DMS53 treated with DMSO at 0.1 percent for 48 hours (cell line): Measurements from ENCODE around the gene EIPR1.

ENCODE experiments used
- DNase-seq: peaks from one replicate; lab custom pipeline; 2025; ENCODE audit not compliant: unreplicated experiment; lab: John Stamatoyannopoulos, UW

EIPR1 gene

DNA sequence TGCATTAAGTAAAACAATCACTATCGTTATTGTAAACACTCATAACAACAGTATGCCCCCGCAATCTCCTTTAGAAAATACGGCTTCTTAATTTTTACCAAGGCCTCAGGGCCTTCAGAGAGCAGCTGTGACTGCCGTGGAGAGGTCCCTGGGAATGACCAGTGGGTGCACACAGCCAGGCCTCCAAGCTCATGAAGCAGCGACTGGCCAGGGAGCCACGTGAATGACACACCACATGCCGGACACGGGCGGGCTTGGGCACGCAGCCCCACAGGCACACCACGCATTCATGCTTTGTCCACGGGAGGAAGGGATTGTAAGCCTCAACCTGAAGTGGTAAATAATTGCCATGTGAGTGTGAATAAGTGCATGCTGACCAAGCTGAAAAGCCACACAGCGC, 121.0 kb downstream of the EIPR1 start:
- DNase-seq: no peak

DNA sequence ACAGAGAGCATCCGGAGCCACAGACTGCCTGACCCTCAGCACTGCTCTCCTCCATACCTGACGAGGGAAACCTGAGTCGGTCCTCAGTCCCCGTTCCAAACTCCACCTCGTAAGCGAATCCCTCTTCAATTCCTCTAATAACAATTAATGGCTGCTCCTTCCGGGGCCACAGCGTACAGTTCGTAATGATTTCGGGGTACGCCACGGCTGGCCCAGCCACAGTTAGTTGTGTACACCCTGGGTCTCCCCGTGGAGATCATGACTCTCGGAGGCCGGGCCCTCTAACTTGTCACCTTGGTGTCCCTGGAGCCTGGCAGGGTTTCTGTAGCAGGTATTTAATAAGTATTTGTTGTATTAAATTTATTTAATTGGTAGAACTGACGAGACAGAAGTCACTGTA, 121.5 kb downstream of the EIPR1 start:
- DNase-seq: no peak

DNA sequence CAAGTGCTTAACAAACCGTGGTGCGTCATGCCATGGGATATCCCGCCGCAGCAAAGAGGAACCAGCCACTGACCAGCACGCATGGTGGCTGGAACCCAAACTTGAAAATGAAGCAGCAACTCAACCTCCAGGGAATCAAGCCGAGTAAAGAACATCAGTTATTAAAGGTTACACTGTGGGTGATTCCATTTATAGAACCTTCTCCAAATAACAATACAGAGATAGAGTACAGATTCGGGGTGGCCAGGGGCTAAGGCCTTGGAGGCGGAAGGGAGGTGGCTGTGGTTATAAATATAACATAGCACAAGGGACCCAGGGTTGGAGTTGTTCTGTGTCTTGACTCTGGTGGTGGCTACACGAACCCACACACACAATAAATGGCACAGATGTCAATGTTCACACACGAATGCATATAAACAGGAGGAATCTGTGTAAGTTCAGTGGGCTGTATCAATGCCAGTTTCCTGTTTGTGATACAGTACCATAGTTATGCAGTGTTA, 123.1 kb downstream of the EIPR1 start:
- no peak for DNase-seq

- DNase-seq: no peak
Observed at GRCh38 chr2:3253913-3254441, 123.6 kb downstream of the EIPR1 start.

GRCh38 chr2:3251946-3252345, 125.7 kb downstream of the EIPR1 start:
- no peak for DNase-seq

GRCh38 chr2:3249476-3249962, 128.1 kb downstream of the EIPR1 start:
- DNase-seq: no peak

DNA sequence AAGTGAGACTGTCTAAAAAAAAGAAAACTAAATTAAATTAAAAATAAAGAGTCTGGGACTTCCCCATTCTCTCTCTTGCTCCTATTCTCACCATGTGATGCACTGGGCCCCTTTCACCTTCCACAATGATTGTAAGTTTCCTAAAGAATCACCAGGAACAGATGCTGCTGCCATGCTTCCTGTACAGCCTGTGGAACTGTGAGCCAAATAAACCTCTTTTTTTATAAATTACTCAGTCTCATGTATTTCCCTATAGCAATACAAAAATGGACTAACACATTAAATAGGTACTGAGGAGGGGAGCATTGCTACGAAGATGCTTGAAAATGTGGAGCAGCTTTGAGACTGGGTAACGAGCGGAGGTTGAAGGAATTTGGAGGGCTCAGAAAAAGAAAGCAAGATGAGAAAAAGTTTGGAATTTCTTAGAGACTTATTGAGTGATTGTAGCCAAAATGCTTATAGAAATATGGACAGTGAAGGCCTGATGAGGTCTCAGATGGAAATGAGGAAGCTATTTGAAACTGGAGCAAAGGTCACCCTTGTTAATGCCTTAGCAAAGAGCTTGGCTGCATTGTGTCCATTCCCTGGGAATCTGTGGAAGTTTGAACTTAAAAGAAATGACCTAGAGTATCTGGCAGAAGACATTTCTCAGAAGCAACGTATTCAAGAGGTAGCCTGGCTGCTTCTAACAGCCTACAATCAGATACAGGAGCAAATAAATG, 128.7 kb downstream of the EIPR1 start:
- DNase-seq: no peak

DNA sequence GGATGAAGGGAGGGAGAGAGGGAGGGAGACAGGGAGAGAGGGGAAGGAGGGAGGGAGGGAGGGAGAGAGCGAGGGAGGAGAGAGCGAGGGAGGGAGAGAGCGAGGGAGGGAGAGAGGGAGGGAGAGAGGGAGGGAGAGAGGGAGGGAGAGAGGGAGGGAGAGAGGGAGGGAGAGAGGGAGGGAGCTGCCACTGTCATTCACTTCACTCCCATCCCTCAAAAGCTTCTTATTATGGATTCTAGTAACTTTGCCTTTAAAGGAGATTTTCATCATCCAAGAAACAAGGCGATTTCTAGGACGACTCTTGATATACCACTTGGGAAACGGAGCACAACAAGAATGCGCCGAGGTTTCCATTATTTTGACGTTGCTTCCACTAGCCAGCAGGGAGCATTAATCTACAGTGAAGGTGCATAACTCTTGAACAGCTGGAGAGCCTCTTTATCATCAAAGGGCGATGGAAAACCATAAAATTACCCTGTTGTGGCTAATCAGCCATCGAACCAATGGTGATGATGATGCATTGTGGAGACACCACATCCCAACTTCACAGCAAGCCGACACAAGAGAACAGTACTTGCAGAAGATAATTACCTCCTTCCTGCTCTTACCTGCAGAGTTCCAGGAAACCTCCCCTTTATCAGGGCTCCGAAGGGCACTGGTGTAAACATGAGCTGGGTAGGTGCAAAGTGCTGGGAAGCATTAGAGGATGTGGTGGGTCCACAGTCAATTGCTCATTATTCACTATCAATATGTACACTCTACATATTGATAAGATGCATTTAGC, 130.5 kb downstream of the EIPR1 start:
- no peak for DNase-seq

GRCh38 chr2:3246406-3246805, 131.2 kb downstream of the EIPR1 start:
- no peak for DNase-seq

- no peak for DNase-seq
Observed at GRCh38 chr2:3244486-3244885, 133.1 kb downstream of the EIPR1 start.

GRCh38 chr2:3243804-3244203, 133.8 kb downstream of the EIPR1 start:
- DNase-seq: no peak

DNA sequence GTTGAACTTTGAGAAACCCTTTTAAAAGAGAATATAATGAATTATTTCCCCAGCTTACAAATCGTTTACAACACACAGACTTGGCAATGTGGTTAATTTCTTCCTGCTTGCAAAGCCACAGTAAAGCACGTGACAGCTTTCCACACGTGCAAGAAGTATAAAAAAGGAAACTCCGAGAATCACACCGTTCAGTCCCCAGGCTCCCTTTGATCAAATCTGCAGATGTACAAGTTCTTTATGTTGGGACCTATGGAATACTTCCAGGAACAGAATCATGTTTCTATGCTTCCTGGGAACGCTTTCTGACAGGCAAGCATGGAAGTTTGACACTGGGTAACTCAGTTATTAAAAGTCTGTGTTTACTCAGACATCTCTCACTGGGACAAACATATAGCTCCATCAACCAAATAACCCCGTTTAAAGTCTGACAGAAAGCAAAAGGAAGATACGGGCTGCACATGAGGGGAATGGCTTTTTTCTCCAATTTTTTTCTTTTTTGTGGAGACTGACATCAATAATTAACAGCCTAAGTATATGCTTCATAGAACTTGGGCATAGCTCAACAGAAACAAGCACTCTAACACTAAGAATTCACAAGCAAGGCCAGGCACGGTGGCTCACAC, 134.8 kb downstream of the EIPR1 start:
- DNase-seq: no peak

DNA sequence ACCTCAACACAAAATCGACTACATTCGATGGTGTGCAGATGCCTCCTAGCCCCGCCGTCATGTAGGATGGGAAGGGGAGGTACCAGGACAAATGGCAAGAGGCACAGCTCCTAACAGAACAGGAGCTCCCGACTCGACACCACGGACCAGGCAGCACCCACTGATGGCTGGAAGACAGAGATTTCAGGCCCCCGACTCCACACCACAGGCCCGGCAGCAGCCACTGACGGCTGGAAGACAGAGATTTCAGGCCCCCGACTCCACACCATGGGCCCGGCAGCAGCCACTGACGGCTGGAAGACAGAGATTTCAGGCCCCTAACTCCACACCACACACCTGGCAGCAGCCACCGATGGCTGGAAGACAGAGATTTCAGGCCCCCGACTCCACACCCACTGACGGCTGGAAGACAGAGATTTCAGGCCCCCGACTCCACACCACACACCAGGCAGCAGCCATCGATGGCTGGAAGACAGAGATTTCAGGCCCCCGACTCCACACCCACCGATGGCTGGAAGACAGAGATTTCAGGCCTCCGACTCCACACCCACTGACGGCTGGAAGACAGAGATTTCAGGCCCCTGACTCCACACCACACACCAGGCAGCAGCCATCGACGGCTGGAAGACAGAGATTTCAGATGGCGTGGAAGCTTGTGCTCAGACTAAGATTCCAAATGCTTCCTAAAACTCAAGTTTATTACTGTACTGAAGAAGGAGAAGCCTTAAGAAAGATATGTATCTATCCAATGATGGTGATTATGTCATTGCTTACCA, 135.5 kb downstream of the EIPR1 start:
- DNase-seq: no peak

DNA sequence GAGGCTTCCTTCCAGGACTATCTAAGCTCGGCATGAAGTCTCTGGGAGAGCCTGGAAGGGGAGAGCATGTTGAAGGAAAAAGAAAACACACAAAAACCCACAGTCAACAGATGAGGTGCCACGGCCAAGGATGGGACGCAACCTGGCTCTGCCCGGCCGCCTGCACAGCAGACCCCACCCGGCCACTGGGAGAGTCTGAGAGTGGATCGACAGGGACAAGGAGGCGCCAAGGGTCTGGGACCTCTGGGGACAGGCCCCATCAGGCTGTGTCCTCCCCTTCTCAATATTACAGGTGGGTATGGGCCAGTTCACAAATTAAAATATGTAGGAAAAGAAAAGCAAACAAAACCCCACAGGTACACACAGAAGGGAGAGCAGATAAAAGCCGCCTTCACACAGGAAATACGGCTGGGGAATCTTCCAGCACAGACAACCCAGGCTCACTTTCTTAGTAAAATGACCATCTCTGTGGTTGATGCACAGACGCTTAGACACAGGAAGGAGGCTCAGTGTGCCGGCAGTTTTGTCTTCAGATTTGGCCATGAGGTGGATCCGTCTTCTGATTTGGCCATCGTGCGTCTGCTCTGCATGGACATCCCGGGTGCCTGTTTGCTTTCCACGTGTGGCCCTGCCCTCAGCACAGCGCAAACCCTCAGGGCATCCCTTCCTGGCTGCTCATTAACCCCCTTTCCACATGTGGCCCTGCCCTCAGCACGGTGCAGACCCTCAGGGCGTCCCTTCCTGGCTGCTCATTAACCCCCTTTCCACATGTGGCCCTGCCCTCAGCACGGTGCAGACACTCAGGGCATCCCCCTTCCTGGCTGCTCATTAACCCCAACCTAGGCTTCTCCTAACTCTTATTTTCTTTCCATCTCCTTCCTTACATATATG, 138.4 kb downstream of the EIPR1 start:
- DNase-seq: no peak

- no peak for DNase-seq
Observed at GRCh38 chr2:3236300-3237045, 141.1 kb downstream of the EIPR1 start.

GRCh38 chr2:3233877-3234276, 143.7 kb downstream of the EIPR1 start:
- DNase-seq: no peak

DNA sequence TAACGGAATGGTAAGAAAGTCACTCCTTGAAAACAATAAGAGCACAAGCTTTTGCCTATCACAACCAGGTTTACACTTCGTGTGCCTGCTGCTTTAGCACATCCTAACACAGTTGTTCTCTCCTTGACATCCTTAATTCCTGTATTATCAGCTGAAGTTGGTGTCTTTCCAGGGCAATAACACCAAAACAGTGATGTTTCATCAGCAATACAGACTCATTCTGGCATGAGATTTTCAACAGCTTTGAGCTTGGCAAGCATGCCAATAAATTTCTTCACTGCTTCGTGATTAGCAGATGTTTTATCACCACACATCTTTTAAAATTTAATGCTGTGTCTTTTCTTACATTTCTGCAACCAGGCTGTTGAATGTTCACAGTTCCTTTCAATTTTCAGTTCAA, 148.4 kb downstream of the EIPR1 start:
- no peak for DNase-seq

DNA sequence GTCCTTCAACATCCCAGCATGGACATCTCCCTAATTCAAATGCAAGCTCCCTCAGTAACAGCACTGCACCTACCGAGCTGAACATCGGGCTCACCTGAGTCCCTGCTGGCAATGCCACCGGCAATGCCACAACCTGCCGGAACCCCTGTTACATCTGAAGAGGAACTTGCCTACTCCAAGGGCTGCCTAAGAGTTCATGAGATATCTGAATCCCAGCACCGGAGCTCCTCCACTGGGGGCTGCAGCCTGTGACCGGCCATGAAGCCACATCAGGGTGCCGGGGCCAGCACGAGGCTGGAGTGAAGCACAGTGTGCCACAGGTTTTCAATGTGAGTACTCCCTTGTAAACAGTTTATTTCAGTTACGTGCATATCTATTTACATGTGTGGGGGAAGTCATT, 152.9 kb downstream of the EIPR1 start:
- DNase-seq: no peak
